HUDEP-2 (cell line): ENCODE results near the gene LRRC8E.
A peak's percentile ranks its signal among the peaks of the same experiment; 100 is the strongest.

Experiments used
- DNase-seq, 76 experiments: peaks; one replicate each; lab custom pipeline; 2025; ENCODE audit not compliant: unreplicated experiment in 76 of 76; lab: John Stamatoyannopoulos, UW

Gene LRRC8E

DNA sequence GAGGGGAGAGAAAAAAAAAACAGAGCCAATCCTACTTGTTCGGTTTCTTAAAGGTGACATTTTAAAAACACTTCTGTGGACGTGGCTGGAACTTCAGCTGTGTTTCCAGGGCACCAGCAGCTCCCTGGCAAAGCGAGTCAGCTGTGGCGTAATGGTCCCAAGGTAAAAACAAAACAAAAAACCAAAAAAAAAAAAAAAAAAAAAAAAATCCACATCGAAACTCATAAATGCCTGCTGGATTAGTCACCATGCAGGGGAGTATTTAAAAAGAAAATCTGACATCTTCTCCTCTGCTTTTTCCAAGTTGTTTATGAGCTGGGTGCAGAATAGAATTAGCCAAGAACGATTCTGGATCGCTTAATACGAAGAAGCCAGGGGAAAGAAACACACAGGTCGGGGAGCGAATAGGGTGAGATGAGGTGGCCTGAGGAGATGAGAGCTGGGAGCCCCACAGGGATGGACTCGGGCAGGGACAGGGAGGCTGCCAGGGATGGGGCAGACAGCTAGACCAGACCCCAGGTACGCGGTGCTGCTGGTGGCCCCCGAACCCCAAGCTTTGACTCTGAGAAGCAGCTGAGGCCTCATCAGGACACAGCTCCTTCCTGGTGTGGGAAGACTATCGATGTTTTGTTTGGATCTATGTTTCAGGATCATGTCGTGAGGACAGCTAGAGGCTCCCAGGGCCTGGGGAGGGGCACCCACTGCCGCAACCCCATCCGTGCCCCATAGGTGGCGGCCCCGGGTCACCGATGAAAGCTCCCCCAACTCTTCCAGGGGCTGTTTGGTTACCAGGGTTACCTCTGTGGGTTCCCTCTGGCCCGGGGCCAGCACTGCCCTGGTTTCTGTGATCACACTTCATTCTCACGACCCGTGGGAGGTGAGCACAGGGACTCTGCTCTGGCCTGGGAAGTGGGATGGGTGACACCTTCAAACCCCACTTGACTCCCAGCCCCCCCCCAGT lies 40.7 kb downstream of the LRRC8E start:
- DNase-seq = peak in 47 of 76 experiments; percentile 16 to 78 (median 46)

- DNase-seq = peak in 4 of 76 experiments; percentile 14 to 52 (median 32)
These were observed 41.7 kb downstream of the LRRC8E start for GRCh38 chr19:7930030-7930429.

DNA sequence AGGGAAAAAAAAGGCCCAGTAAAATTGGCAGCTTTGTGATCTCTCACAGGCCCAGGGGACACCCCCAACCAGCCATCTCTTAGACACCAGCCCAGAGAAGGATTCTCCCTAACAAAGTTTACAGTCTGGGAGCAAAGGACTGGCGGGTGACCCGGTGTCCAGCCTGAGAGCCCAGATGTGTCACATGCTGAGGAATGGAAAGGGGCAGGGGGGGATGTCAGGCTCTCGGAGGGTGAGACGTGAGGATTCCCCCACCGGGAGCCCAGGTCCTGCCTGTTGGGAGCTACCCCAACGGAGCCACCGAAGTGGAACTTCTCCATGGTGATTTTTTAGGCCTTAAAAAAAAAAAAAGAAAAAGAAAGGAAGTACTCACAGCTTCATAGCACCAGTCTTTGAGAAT lies 42.5 kb downstream of the LRRC8E start:
- DNase-seq = no peak

DNA sequence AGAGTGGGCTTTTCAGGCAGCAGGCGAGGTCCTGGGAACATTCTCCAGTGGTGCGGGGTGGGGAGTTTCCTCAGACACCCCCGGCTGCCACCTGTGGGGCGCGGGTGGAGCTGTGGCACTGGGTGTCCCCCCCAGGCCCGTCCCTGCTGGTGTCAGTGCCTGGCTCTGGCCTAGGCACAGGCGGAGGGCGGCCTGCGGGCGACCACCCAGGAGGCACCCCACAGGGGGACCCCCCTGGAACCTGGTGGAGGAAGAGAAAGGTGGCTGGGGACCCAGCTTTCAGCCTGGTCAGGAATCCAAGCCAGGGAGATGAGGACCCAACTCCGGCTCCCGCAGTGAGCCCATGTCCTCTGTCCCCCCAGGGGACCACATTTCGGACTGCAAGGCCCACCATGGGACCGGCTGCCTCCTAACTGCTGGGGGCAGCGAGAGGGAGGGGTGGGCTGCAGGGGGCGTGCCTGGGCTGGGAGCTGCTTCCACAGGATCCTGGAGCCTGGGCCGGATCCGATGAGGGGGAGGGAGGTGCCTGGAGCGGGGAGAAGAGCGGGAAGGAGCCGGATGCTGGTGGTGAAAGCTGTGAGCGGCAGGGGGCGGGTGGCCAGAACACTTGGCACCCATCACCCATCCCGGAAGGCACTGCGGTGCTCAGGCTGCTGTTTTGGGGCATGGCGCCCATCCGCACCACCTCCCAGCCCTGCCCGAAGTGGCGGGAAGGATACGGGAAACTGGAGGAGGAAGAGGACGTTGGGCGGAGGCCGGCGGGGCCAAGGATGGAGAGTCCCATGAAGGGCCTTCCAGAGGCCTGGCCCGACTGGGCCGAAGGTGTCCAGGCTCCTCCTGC lies 43.1 kb downstream of the LRRC8E start:
- no peak for DNase-seq

- no peak for DNase-seq
These were observed 44.1 kb downstream of the LRRC8E start for GRCh38 chr19:7932276-7932929.

DNA sequence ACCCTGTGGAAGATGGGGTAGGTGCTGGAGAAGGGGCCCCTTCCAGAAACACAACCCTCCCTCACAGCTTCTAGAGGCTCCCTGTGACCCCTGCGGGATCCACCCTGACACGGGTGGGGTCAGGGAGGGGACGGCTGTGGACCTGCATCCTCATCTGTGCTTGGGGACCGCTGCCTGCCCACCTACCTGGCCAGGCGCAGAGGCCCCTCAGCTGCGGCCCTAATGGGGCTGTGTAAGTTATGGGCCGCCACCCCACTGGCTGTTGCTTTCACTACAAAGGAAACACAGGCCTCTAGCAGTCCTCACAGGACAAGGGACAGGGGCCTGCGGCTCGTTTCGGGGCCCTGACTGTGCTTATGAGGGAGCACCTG lies 44.6 kb downstream of the LRRC8E start:
- DNase-seq = no peak

- DNase-seq = no peak
These were observed 45.1 kb downstream of the LRRC8E start for GRCh38 chr19:7933411-7933810.

GRCh38 chr19:7933828-7934725 lies 45.8 kb downstream of the LRRC8E start:
- DNase-seq = no peak

DNA sequence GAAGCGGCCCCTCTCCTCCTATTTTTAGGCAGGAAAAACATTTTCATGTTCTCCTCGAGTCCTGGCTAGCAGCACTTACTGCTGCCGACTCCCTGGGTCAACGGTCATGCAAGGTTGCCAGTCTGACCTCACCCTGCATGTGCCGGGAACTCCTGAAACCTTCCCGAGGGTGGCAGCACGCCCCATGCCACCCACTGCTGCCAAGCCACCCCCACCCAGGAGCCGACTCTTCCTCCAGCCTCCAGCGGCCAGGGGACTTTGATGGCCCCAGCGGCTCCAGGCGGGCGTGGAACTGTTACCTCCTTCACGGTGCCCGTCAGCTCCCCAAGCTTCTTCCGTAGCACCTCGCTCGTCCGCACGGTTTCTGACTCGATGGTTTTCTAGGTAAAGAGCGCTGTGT lies 46.5 kb downstream of the LRRC8E start:
- no peak for DNase-seq

DNA sequence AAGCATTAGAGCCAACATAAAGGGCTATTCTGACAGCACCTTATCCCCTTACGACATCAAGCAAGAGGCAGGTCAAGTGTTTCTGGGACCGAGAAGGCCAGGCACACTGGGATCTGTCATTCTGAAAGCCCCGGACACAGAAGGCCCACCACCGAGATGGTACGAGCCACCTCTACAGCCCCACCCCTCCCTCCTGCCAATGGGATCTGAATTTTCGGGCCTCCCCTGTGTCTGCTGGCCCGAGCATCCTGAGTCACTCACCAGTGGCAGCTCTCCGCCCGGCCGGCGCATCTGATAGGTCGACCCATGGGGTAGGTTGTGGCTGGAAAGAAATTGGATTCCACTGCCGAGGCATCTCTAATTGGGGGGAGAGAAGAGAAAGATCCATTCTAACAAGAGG lies 52.5 kb downstream of the LRRC8E start:
- no peak for DNase-seq

DNA sequence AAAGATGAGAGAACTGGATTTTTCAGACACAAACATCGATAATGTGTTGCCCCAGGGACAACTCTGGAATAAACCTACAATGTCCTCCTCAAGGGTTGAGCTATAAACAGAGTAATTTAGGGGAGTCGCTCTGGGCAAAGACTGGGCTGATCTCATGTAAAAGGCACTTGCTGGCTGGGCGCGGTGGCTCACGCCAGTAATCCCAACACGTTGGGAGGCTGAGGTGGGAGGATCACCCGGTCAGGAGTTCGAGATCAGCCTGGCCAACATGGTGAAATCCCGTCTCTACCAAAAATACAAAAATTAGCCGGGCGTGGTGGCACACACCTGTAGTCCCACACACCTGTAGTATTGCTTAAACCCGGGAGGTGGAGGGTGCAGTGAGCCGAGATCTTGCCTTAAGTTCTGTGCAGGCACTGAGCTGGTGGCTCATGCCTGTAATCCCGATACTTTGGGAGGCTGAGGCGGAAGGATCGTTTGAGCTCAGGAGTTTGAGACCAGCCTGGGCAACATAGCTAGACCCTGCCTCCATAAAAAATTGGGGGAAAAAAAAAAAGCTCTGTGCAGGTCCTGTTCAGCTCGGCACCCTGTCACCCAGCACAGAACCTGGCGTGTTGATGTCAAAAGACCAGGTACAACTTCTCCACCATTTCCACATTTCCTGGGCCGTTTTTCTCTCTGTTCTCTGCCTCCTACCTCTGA lies 53.7 kb downstream of the LRRC8E start:
- no peak for DNase-seq

- DNase-seq = peak in 1 of 76 experiments; percentile 53
These were observed 54.7 kb downstream of the LRRC8E start for GRCh38 chr19:7942981-7943443.

GRCh38 chr19:7943444-7944176 lies 55.3 kb downstream of the LRRC8E start, which contains the start of gene TIMM44:
Gene TIMM44 (minus strand): TSS chr19:7943666. CDS start chr19:7943651, 15 bp downstream.
- DNase-seq = peak; percentile 80 to 100 (median 100)

GRCh38 chr19:7944177-7944761 lies 56.0 kb downstream of the LRRC8E start:
- peak in 73 of 76 experiments; percentile 36 to 91 (median 80) for DNase-seq

GRCh38 chr19:7947939-7948338 lies 59.6 kb downstream of the LRRC8E start:
- peak in 13 of 76 experiments; percentile 12 to 63 (median 33) for DNase-seq
